Spleen (tissue), 11 donors: ENCODE results near the gene BTN2A1. TPM values are rescaled to one million over a fixed set of nuclear protein-coding genes. Genes with fewer than 3 reads are reported as not detected.

ENCODE experiments used
- DNase-seq: peaks from one replicate; pipeline ENCODE4 v3.0.0-alpha.2; 2020
- H3K27ac ChIP-seq, 8 donors: fragments of 200-600 bp; sonication (generic) in 7 of 8; 1 replicate in 4 of 8; 2 replicates in 4 of 8; pipeline versions ENCODE4 v1.5.0 to v1.8.0; 2016 to 2021; ENCODE audit warnings: inconsistent platforms in 4 of 8, mild to moderate bottlenecking in 4 of 8, moderate library complexity in 1 of 8
- H3K27me3 ChIP-seq, 7 donors: fragments of 200-600 bp; sonication (generic) in 6 of 7; replicated peaks in 1 of 7; 1 replicate in 4 of 7; 2 replicates in 3 of 7; pipeline versions ENCODE4 v1.5.0 to v1.8.0; 2016 to 2021; ENCODE audit warnings: inconsistent platforms in 3 of 7, mild to moderate bottlenecking in 1 of 7
- H3K36me3 ChIP-seq, 6 donors: fragments of 200-600 bp; sonication (generic) in 5 of 6; 1 replicate in 4 of 6; 2 replicates in 2 of 6; pipeline versions ENCODE4 v1.5.0 to v1.8.0; 2016 to 2021; ENCODE audit warnings: inconsistent platforms in 2 of 6
- H3K4me1 ChIP-seq, 6 donors: fragments of 200-600 bp; sonication (generic) in 5 of 6; 1 replicate in 3 of 6; 2 replicates in 3 of 6; pipeline versions ENCODE4 v1.5.0 to v1.8.0; 2016 to 2021; ENCODE audit warnings: inconsistent platforms in 3 of 6
- H3K4me3 ChIP-seq, 8 donors: fragments of 200-600 bp; sonication (generic) in 7 of 8; 1 replicate in 4 of 8; 2 replicates in 4 of 8; pipeline versions ENCODE4 v1.5.0 to v1.8.0; 2016 to 2021; ENCODE audit warnings: inconsistent platforms in 4 of 8, mild to moderate bottlenecking in 4 of 8, moderate library complexity in 2 of 8
- H3K9me3 ChIP-seq, 8 donors: fragments of 200-600 bp; sonication (generic) in 7 of 8; 1 replicate in 4 of 8; 2 replicates in 4 of 8; pipeline versions ENCODE4 v1.5.0 to v1.8.0; 2016 to 2021; ENCODE audit warnings: inconsistent platforms in 4 of 8
- POLR2A ChIP-seq, 3 donors: fragments of 450-650 bp; IDR thresholded peaks; one replicate each; pipeline ENCODE4 v1.5.1; 2017; ENCODE audit warnings: antibody characterized with exemption in 3 of 3, mild to moderate bottlenecking in 1 of 3
- POLR2AphosphoS5 ChIP-seq, 3 donors: sonication (generic); formaldehyde crosslinking; IDR thresholded peaks; one replicate each; pipeline ENCODE4 v1.5.1; 2017; ENCODE audit warnings: antibody characterized with exemption in 3 of 3
- WGBS, 5 donors: extraction: QIAGEN DNeasy Blood & Tissue Kit in 3 of 5; methylation state at CpG; one replicate each; pipeline versions ENCODE4 v1.1.5 to v1.1.7; 2013 to 2018; 5-methylcytosine and 5-hydroxymethylcytosine counted together
- intact Hi-C: fragments of 100-400 bp; cut with DNase I; formaldehyde crosslinking; loops from one replicate; pipeline ENCODE4 v1.15.0; 2023; ENCODE audit warnings: low total_unique reads
- polyA plus RNA-seq, 3 donors: library from polyadenylated mRNA; stranded (reverse); fragments of 200-250 nt; gene quantifications; one replicate each; pipeline ENCODE4 v1.2.1, GENCODE V29; 2013
- total RNA-seq, 7 donors: library from RNA; depleted of rRNA in 3 of 7; stranded (reverse); fragments of >200 nt in 3 of 7; fragmentation: NEBNext Ultra II Directional in 4 of 7; extraction: Animal tissue kit (Norgen Biotek cat#: 25700) in 4 of 7; gene quantifications; one replicate each; pipeline versions ENCODE4 v1.1.0 to v1.2.1, GENCODE V29; 2016 to 2021
- TF ChIP-seq, protein P1 (sequence below), 11 experiments: fragments of 200-600 bp in 7 of 11; fragments of 450-650 bp in 4 of 11; sonication (generic) in 4 of 11; IDR thresholded peaks in 8 of 11; conservative IDR thresholded peaks in 3 of 11; 1 replicate in 7 of 11; 2 replicates in 4 of 11; pipeline versions ENCODE4 v1.4.0 to v1.8.0; 2016 to 2021; ENCODE audit warnings: antibody characterized with exemption in 11 of 11, inconsistent platforms in 4 of 11, mild to moderate bottlenecking in 1 of 11
- donor health status: healthy with polysubstance abuse.
- donor health status: DM: no; HTN: no; CAD: no; lungs with moderate emphysema.
- donor health status: DM: no; HTN: no; CAD: no.
- donor health status: Bipolar disorder and iron deficiency.
- donor health status: healthy.
- donor health status: DM: no; HTN: no; CAD: no.
- donor health status: DM: yes; HTN: yes; CAD: no.

The BTN2A1 gene
- total and polyA plus RNA-seq, 10 donors, result 17.0 to 50.8 (median 34.9) TPM

DNA sequence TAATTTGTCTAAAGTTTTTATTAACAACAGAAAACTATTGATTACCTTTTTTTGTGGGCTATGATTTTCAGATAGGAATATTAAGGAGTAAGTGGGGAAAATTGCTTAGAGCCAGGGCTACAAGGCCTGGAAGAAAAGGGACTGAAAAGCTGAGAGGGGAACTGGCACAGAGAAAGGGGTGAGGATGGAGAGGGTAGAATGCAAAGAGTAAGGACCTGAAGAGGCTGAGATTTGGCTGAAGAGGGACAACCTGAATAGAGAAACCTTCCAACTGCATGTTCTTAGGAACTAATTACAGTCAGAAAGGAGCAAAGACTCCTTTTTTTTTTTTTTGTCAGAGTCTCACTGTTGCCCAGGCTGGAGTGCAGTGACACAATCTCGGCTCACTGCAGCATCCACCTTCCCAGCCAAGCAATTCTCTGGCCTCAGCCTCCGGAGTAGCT is 16.7 kb downstream of the BTN2A1 start:
- TF ChIP-seq POLR2AphosphoS5 (IDR thresholded peaks at IDR 0.05) (no peak), POLR2A (IDR thresholded peaks at IDR 0.05) (no peak)
- TF ChIP-seq, protein P1, sequence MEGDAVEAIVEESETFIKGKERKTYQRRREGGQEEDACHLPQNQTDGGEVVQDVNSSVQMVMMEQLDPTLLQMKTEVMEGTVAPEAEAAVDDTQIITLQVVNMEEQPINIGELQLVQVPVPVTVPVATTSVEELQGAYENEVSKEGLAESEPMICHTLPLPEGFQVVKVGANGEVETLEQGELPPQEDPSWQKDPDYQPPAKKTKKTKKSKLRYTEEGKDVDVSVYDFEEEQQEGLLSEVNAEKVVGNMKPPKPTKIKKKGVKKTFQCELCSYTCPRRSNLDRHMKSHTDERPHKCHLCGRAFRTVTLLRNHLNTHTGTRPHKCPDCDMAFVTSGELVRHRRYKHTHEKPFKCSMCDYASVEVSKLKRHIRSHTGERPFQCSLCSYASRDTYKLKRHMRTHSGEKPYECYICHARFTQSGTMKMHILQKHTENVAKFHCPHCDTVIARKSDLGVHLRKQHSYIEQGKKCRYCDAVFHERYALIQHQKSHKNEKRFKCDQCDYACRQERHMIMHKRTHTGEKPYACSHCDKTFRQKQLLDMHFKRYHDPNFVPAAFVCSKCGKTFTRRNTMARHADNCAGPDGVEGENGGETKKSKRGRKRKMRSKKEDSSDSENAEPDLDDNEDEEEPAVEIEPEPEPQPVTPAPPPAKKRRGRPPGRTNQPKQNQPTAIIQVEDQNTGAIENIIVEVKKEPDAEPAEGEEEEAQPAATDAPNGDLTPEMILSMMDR (IDR thresholded peaks at IDR 0.05 in 8 of 11, conservative IDR thresholded peaks at IDR 0.05 in 3 of 11), result peak in 1 of 11 experiments; percentile 1
- no peak for DNase-seq
- H3K36me3 ChIP-seq, result peaks cover 0 to 14% (median 8%) of the 10 kb centered on the region in 6 donors
- H3K27me3 ChIP-seq, result no peaks in the 10 kb centered on the region
- peak overlapping the region; percentile 93 to 99 (median 96) for H3K27ac ChIP-seq
- WGBS, 5 donors, result 34 to 72% (median 55%) methylated on average over 2 of the region's 2 CpGs
- peaks cover 0 to 14% (median 12%) of the 10 kb centered on the region in 8 donors for H3K9me3 ChIP-seq
- peaks cover 24 to 63% (median 56%) of the 10 kb centered on the region in 6 donors for H3K4me1 ChIP-seq
- intact Hi-C loops, result no loop called here
- peak overlapping the region; percentile 22 to 68 (median 36) for H3K4me3 ChIP-seq

- H3K9me3 ChIP-seq, result peaks cover 0 to 14% (median 12%) of the 10 kb centered on the region in 8 donors
- no peak for TF ChIP-seq POLR2AphosphoS5 (IDR thresholded peaks at IDR 0.05)
- TF ChIP-seq, protein P1 (IDR thresholded peaks at IDR 0.05 in 8 of 11, conservative IDR thresholded peaks at IDR 0.05 in 3 of 11), result no peak
- TF ChIP-seq POLR2A (IDR thresholded peaks at IDR 0.05), result no peak
- WGBS, 5 donors, result 75 to 92% (median 83%) methylated on average over 7 of the region's 7 CpGs
- H3K4me1 ChIP-seq, result peaks cover 24 to 70% (median 58%) of the 10 kb centered on the region in 6 donors
- H3K27me3 ChIP-seq, result no peaks in the 10 kb centered on the region
- DNase-seq, result no peak
- intact Hi-C loops, result no loop called here
- no peak overlapping the region for H3K4me3 ChIP-seq
- peak overlapping the region; percentile 93 to 99 (median 96) for H3K27ac ChIP-seq
- no peaks in the 10 kb centered on the region for H3K36me3 ChIP-seq
Measured at GRCh38 chr6:26475823-26476729, 18.3 kb downstream of the BTN2A1 start.

GRCh38 chr6:26476896-26477295 is 19.1 kb downstream of the BTN2A1 start:
- no peaks in the 10 kb centered on the region for H3K27me3 ChIP-seq
- intact Hi-C loops, result no loop called here
- H3K36me3 ChIP-seq, result no peaks in the 10 kb centered on the region
- no peak for TF ChIP-seq POLR2AphosphoS5 (IDR thresholded peaks at IDR 0.05)
- 60 to 77% (median 61%) methylated on average over 4 of the region's 4 CpGs for WGBS, 5 donors
- peak overlapping the region in 1 of 8 donors; percentile 1 for H3K4me3 ChIP-seq
- peaks cover 0 to 11% (median 9%) of the 10 kb centered on the region in 8 donors for H3K9me3 ChIP-seq
- H3K27ac ChIP-seq, result peak overlapping the region; percentile 80 to 99 (median 94)
- DNase-seq, result no peak
- H3K4me1 ChIP-seq, result peaks cover 24 to 73% (median 58%) of the 10 kb centered on the region in 6 donors

GRCh38 chr6:26477426-26477825 is 19.7 kb downstream of the BTN2A1 start:
- H3K9me3 ChIP-seq, result peaks cover 0 to 6% (median 4%) of the 10 kb centered on the region in 8 donors
- no peaks in the 10 kb centered on the region for H3K36me3 ChIP-seq
- H3K4me3 ChIP-seq, result peak overlapping the region in 1 of 8 donors; percentile 1
- WGBS, 5 donors, result 5 to 32% (median 11%) methylated on average over 1 of the region's 1 CpG
- no peaks in the 10 kb centered on the region for H3K27me3 ChIP-seq
- TF ChIP-seq POLR2A (IDR thresholded peaks at IDR 0.05) (no peak), POLR2AphosphoS5 (IDR thresholded peaks at IDR 0.05) (no peak)
- TF ChIP-seq, protein P1 (IDR thresholded peaks at IDR 0.05 in 8 of 11, conservative IDR thresholded peaks at IDR 0.05 in 3 of 11), result no peak
- intact Hi-C loops, result no loop called here
- H3K27ac ChIP-seq, result peak overlapping the region; percentile 80 to 99 (median 94)
- H3K4me1 ChIP-seq, result peaks cover 24 to 73% (median 58%) of the 10 kb centered on the region in 6 donors
- no peak for DNase-seq
